K562 (cell line): ENCODE data around the gene MAD1L1. TPM values are rescaled to one million over a fixed set of nuclear protein-coding genes. Genes with fewer than 3 reads are reported as not detected.
A peak's percentile ranks its signal among the peaks of the same experiment; 100 is the strongest.
"Not testable (repeated sequence)": the region's sequence is repeated elsewhere in the genome, so short reads cannot be mapped to it uniquely, and the experiment has no call there.

Experiments used
- CXXC5 ChIP-seq: fragments of 250-450 bp; sonication (Bioruptor Pico); IDR thresholded peaks from 2 replicates; pipeline ENCODE4 v1.8.0; 2022; ENCODE audit warnings: inconsistent platforms, mild to moderate bottlenecking, moderate library complexity
- FOXA3 ChIP-seq, 2 experiments: fragments of 450-650 bp in 1 of 2; sonication (generic) in 1 of 2; formaldehyde crosslinking; IDR thresholded peaks in 1 of 2; conservative IDR thresholded peaks in 1 of 2; 2 replicates each; pipeline versions ENCODE4 v1.4.0 to v1.8.0; 2020 to 2022; ENCODE audit warnings: mild to moderate bottlenecking in 2 of 2, missing genetic modification reagents in 1 of 2
- HDAC1 ChIP-seq, 2 experiments: fragments of 450-650 bp; IDR thresholded peaks; 2 replicates each; pipeline ENCODE4 v1.6.1; 2016 to 2017; ENCODE audit warnings: inconsistent platforms in 1 of 2, mild to moderate bottlenecking in 1 of 2, moderate library complexity in 1 of 2
- MAZ ChIP-seq, 2 experiments: fragments of 450-650 bp in 1 of 2; sonication (generic) in 1 of 2; formaldehyde crosslinking; IDR thresholded peaks in 1 of 2; conservative IDR thresholded peaks in 1 of 2; 2 replicates each; pipeline versions ENCODE4 v1.4.0 to v1.5.0; 2020; ENCODE audit warnings: mild to moderate bottlenecking in 1 of 2, missing genetic modification reagents in 1 of 2
- MYC ChIP-seq, 2 experiments: fragments of 250-450 bp in 1 of 2; sonication (Bioruptor Pico) in 1 of 2; IDR thresholded peaks; 2 replicates each; pipeline versions ENCODE4 v1.5.1 to v1.6.1; 2012 to 2021; ENCODE audit warnings: low read depth in 2 of 2, borderline replicate concordance in 1 of 2, improper control_type of control experiment in 1 of 2, low read length in 1 of 2, mild to moderate bottlenecking in 1 of 2, moderate library complexity in 1 of 2
- TEAD1 ChIP-seq, 2 experiments: fragments of 450-650 bp in 1 of 2; sonication (generic) in 1 of 2; formaldehyde crosslinking; IDR thresholded peaks; 2 replicates each; pipeline versions ENCODE4 v1.4.0 to v1.8.0; 2020 to 2022; ENCODE audit warnings: mild to moderate bottlenecking in 2 of 2, missing genetic modification reagents in 1 of 2
- polyA plus RNA-seq, 8 experiments: library from polyadenylated mRNA; depleted of rRNA in 4 of 8; stranded (reverse) in 5 of 8; unstranded in 3 of 8; fragments of >200 nt; fragmentation: Nextera tagmentation in 2 of 8; fragmentation: Illumina TruSeq in 1 of 8; extraction: Ambion mirVana in 2 of 8; extraction: Trizol in 1 of 8; gene quantifications; 2 replicates each; pipeline versions ENCODE4 v1.2.1 to v1.2.3, GENCODE V29; 2011 to 2014; ENCODE audit warnings: inconsistent platforms in 1 of 8, missing spikeins in 1 of 8
- total RNA-seq, 7 experiments: library from RNA; depleted of rRNA in 6 of 7; stranded (reverse); fragments of >200 nt in 6 of 7; fragmentation: Illumina TruSeq in 2 of 7; extraction: Trizol in 2 of 7; gene quantifications; 2 replicates each; pipeline versions ENCODE4 v1.2.1 to v1.2.3, GENCODE V29; 2011 to 2021; ENCODE audit warnings: low replicate concordance in 1 of 7
- TF ChIP-seq, protein P1 (sequence below), 2 experiments: fragments of 450-650 bp; formaldehyde crosslinking in 1 of 2; IDR thresholded peaks; 2 replicates each; pipeline versions ENCODE4 v1.4.0 to v1.6.1; 2014 to 2020; ENCODE audit warnings: mild to moderate bottlenecking in 2 of 2, borderline replicate concordance in 1 of 2, low read depth in 1 of 2
- TF ChIP-seq, protein P2 (sequence below): fragments of 200-800 bp; sonication (Bioruptor generic); IDR thresholded peaks from 2 replicates; pipeline ENCODE4 v1.6.1; 2017; ENCODE audit warnings: missing genetic modification characterization, missing compliant biosample characterization

MAD1L1 gene
- total and polyA plus RNA-seq, 9 of the 15 experiments (the other 6 are each of a cell fraction or from before 2014, with no cell fraction given): 1.7 to 89.7 (median 18.0) TPM

- TF ChIP-seq HDAC1 (IDR thresholded peaks at IDR 0.05): 0 out of 4 replicates have a peak, but pooled peaks of 1 of the 2 experiments have one; percentile 12
- peak in 1 of 2 experiments; percentile 74; a peak in 2 of 4 replicates for TF ChIP-seq FOXA3 (CRISPR knock-in tag; conservative IDR thresholded peaks at IDR 0.05 in 1 of 2, IDR thresholded peaks at IDR 0.05 in 1 of 2)
- peak; percentile 63 for TF ChIP-seq CXXC5
- TF ChIP-seq, protein P1, sequence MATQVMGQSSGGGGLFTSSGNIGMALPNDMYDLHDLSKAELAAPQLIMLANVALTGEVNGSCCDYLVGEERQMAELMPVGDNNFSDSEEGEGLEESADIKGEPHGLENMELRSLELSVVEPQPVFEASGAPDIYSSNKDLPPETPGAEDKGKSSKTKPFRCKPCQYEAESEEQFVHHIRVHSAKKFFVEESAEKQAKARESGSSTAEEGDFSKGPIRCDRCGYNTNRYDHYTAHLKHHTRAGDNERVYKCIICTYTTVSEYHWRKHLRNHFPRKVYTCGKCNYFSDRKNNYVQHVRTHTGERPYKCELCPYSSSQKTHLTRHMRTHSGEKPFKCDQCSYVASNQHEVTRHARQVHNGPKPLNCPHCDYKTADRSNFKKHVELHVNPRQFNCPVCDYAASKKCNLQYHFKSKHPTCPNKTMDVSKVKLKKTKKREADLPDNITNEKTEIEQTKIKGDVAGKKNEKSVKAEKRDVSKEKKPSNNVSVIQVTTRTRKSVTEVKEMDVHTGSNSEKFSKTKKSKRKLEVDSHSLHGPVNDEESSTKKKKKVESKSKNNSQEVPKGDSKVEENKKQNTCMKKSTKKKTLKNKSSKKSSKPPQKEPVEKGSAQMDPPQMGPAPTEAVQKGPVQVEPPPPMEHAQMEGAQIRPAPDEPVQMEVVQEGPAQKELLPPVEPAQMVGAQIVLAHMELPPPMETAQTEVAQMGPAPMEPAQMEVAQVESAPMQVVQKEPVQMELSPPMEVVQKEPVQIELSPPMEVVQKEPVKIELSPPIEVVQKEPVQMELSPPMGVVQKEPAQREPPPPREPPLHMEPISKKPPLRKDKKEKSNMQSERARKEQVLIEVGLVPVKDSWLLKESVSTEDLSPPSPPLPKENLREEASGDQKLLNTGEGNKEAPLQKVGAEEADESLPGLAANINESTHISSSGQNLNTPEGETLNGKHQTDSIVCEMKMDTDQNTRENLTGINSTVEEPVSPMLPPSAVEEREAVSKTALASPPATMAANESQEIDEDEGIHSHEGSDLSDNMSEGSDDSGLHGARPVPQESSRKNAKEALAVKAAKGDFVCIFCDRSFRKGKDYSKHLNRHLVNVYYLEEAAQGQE (IDR thresholded peaks at IDR 0.05; ENCODE audit: borderline replicate concordance): peak; percentile 24; the same call in 1 of the 2 replicates
- TF ChIP-seq, protein P1 (CRISPR knock-in tag; IDR thresholded peaks at IDR 0.05; ENCODE audit: low read depth): not testable (repeated sequence)
- TF ChIP-seq MAZ (CRISPR knock-in tag; conservative IDR thresholded peaks at IDR 0.05 in 1 of 2, IDR thresholded peaks at IDR 0.05 in 1 of 2): peak; percentile 19 to 76; a peak in 2 of 4 replicates
- TF ChIP-seq TEAD1 (CRISPR knock-in tag; IDR thresholded peaks at IDR 0.05): peak in 1 of 2 experiments; percentile 23; a peak in 1 of 4 replicates
- TF ChIP-seq, protein P2, sequence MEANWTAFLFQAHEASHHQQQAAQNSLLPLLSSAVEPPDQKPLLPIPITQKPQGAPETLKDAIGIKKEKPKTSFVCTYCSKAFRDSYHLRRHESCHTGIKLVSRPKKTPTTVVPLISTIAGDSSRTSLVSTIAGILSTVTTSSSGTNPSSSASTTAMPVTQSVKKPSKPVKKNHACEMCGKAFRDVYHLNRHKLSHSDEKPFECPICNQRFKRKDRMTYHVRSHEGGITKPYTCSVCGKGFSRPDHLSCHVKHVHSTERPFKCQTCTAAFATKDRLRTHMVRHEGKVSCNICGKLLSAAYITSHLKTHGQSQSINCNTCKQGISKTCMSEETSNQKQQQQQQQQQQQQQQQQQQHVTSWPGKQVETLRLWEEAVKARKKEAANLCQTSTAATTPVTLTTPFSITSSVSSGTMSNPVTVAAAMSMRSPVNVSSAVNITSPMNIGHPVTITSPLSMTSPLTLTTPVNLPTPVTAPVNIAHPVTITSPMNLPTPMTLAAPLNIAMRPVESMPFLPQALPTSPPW (CRISPR knock-in tag): peak; percentile 43; the same call in 1 of the 2 replicates
- TF ChIP-seq MYC (IDR thresholded peaks at IDR 0.05; ENCODE audit: low read depth, low read length): peak; percentile 32; the same call in 1 of the 2 replicates
- not testable (repeated sequence) for TF ChIP-seq MYC (CRISPR knock-in tag; IDR thresholded peaks at IDR 0.05; ENCODE audit: borderline replicate concordance, low read depth)
These were observed 357.1 kb downstream of the MAD1L1 start (continued) for GRCh38 chr7:1875392-1876199.
